T-helper 17 cell (primary cell): ENCODE data around the gene RTN4RL1. TPM values are rescaled to one million over a fixed set of nuclear protein-coding genes. Genes with fewer than 3 reads are reported as not detected.

Source experiments
- ATAC-seq: fragments of 150-1000 bp; cut with Tn5 transposase; 2 replicates; pipeline ENCODE4 v1.10.0; 2021; ENCODE audit warnings: mild to moderate bottlenecking, moderate library complexity
- DNase-seq, 3 donors: peaks; one replicate each; pipeline versions ENCODE4 v3.0.0 to v3.0.0-alpha.2; 2020 to 2021
- H3K9me3 ChIP-seq: one replicate; pipeline ENCODE4 v1.7.0; 2013; ENCODE audit warnings: low read length, mild to moderate bottlenecking; ENCODE audit not compliant: control insufficient read depth, poor library complexity, severe bottlenecking
- H3K27ac Mint-ChIP-seq: one replicate; pipeline ENCODE4 v1.8.0; 2022; ENCODE audit warnings: mild to moderate bottlenecking, moderate library complexity, mixed read lengths
- H3K27me3 Mint-ChIP-seq: one replicate; pipeline ENCODE4 v1.8.0; 2022; ENCODE audit warnings: mixed read lengths
- H3K36me3 Mint-ChIP-seq: one replicate; pipeline ENCODE4 v1.8.0; 2022; ENCODE audit warnings: low read depth, mixed read lengths
- H3K4me1 Mint-ChIP-seq: one replicate; pipeline ENCODE4 v1.8.0; 2022; ENCODE audit warnings: mild to moderate bottlenecking, mixed read lengths
- H3K4me3 Mint-ChIP-seq: one replicate; pipeline ENCODE4 v1.8.0; 2022; ENCODE audit warnings: mild to moderate bottlenecking, moderate library complexity, mixed read lengths
- total RNA-seq, 4 donors: library from RNA in 2 of 4; stranded (reverse) in 2 of 4; gene quantifications; one replicate each; pipeline ENCODE4 v1.2.3 and lab custom pipeline; 2022 to 2026

Gene RTN4RL1
- total RNA-seq, 2 donors from 2014 or later: 0.21 to 0.90 TPM

DNA sequence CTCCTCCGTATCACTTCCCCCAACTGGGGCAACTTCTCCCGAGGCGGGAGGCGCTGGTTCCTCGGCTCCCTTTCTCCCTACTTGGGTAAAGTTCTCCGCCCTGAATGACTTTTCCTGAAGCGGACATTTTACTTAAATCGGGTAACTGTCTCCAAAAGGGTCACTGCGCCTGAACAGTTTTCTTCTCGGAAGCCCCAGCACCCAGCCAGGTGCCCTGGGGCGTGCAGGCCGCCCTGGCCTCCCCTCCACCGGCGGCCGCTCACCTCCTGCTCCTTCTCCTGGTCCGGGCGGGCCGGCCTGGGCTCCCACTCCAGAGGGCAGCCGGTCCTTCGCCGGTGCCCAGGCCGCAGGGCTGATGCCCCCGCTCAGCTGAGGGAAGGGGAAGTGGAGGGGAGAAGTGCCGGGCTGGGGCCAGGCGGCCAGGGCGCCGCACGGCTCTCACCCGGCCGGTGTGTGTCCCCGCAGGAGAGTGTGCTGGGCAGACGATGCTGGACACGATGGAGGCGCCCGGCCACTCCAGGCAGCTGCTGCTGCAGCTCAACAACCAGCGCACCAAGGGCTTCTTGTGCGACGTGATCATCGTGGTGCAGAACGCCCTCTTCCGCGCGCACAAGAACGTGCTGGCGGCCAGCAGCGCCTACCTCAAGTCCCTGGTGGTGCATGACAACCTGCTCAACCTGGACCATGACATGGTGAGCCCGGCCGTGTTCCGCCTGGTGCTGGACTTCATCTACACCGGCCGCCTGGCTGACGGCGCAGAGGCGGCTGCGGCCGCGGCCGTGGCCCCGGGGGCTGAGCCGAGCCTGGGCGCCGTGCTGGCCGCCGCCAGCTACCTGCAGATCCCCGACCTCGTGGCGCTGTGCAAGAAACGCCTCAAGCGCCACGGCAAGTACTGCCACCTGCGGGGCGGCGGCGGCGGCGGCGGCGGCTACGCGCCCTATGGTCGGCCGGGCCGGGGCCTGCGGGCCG is 31.4 kb upstream of the RTN4RL1 start:
- Mint-ChIP-seq H3K27ac (no peak overlapping the region), H3K4me3 (peak overlapping the region; percentile 82), H3K36me3 (peaks cover 7% of the 10 kb centered on the region), H3K27me3 (peaks cover 6% of the 10 kb centered on the region), H3K4me1 (peaks cover 32% of the 10 kb centered on the region)
- DNase-seq (peak in 2 of 3 donors; percentile 33 to 43), ATAC-seq (peak; percentile 35)
- no peaks in the 10 kb centered on the region for H3K9me3 ChIP-seq

DNA sequence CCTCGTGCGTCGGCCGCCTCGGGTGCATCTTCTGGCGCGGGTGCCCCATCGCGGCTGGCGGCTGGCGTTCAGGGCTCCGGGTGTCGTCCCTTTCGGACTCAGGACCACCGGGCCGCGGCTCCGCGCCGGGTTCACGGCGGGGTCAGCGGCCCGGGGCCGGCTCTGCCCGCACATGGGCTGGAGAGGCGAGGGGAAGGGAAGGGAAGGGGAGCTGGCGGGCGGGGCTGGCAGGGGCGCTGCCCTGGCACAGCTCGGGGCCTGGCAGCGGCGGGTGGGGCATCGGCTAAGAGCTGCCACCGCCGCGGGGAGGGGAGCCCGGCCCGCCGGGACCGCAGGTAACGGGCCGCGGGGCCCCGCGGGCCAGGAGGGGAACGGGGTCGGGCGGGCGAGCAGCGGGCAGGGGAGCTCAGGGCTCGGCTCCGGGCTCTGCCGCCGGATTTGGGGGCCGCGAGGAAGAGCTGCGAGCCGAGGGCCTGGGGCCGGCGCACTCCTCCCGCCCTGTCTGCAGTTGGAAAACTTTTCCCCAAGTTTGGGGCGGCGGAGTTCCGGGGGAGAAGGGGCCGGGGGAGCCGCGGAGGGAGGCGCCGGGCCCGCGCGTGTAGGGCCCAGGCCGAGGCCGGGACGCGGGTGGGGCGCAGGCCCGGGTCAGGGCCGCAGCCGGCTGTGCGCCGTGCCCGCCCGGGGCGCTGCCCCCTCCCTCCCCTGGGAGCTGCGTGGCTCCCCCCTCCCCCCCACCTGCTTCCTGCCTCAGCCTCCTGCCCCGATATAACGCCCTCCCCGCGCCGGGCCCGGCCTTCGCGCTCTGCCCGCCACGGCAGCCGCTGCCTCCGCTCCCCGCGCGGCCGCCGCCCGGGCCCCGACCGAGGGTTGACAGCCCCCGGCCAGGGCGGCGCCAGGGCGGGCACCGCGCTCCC is 30.4 kb upstream of the RTN4RL1 start:
- no peak for ATAC-seq
- DNase-seq: no peak
- Mint-ChIP-seq H3K36me3 (peaks cover 5% of the 10 kb centered on the region), H3K27me3 (peaks cover 6% of the 10 kb centered on the region), H3K4me3 (peak overlapping the region; percentile 82), H3K27ac (no peak overlapping the region), H3K4me1 (peaks cover 31% of the 10 kb centered on the region)
- H3K9me3 ChIP-seq: no peaks in the 10 kb centered on the region

DNA sequence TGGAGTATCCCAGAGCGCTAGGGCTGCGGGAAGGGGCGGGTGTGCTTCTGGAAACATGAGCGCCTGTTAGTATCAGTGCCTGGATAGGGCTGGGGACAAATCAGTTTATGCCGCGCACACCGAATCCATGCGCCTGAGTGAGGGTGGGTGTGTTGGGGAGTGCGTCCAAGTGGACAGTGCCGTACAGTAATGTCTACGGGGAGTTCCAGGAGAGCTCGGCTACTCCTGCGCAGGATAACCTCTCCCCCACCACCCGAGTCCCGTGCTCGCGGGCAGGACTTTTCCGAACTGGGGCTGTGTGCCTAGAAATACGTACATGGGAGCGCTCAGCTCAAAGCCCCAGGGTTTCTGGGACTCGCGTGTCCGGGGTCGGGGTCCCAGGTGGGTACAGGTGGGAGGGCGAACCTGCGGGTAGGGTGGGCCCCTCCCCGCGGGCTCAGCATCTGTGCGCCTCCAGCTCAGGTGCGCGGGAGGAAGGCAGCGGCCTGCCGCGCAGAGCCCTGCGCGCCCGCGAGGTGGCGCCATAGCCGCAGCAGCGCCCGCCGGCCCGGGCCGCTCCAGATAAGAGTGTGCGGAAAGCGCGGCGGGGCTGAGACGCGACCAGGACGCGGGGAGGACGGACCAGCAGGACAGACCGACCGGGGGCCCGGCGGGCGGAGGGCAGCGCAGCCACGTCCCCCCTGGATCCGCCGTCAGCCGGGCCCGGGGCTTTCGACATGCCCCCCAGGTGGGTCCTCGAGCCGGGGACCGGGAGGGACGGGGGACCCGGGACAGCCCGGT is 29.6 kb upstream of the RTN4RL1 start, which contains the start of gene HIC1:
Gene HIC1 (plus strand): TSS at position 592 of the 780 bp plus-strand sequence. CDS start 1,588 bp downstream, outside the sequence.
- Mint-ChIP-seq H3K36me3 (peaks cover 2% of the 10 kb centered on the region), H3K4me3 (peak within 1 kb of the TSS; percentile 85), H3K4me1 (peaks cover 27% of the 10 kb centered on the region), H3K27ac (peak within 1 kb of the TSS; percentile 43), H3K27me3 (peaks cover 5% of the 10 kb centered on the region)
- ATAC-seq: peak; percentile 59
- H3K9me3 ChIP-seq: no peaks in the 10 kb centered on the region
- peak; percentile 70 to 79 (median 74) for DNase-seq

DNA sequence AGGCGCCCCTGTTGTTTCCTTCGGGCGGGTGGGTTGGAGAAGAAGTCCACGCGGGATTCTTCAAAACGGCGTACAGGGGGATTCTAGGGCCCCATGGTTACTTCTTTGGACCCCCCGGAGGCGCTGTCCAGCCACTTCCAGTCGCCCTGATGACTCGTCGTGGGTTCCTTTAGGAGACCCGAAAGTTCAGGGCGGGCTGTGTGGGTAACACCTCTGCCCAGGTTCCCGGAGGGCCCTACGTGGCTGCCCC is 29.1 kb upstream of the RTN4RL1 start:
- Mint-ChIP-seq H3K4me3 (peak overlapping the region; percentile 85), H3K27ac (peak overlapping the region; percentile 43), H3K27me3 (no peaks in the 10 kb centered on the region), H3K4me1 (peaks cover 27% of the 10 kb centered on the region), H3K36me3 (no peaks in the 10 kb centered on the region)
- no peaks in the 10 kb centered on the region for H3K9me3 ChIP-seq
- ATAC-seq (no peak), DNase-seq (no peak)

DNA sequence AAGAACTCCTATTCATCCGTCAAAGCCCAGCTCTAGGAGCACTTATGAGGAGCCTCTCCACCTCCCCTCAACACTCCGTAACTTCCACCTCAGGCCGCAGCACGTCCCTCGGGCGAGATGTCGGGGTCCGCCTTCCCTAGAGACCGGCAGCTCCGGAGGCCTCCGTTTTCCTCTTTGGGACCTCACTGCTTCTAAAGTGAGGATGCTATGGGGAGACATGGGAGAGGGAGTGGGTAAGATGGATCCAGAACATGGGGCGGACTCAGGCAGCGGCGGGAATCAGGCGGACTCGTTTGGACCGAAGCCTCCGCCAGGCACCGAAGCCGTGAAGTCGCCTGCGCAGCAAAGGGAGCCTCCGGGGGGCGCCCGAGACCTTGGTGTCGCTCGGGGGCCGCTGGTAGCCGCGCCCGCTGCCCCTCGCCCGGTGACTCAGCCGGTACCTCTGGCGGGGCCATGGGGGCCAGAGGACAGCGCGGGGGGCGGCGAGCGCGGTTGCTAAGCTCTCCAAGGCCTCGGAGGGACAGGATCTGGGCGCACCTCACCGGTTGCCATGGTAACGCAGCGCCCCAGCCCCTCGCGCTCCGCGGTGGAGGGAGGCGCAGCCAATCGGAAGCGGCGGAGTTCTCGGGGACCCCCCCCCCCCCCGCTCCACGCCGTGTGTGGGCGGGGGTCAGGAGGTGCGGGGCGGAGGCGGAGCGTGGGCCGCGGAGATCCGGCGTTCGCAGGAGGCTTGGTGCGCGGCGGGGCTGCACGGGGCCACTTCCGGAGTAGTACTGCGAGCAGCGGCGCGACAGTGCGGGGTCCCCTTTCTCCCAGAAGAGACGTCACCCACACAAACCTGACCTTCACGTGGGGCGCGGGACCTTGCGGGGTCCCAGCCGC is 28.5 kb upstream of the RTN4RL1 start:
- Mint-ChIP-seq H3K27me3 (no peaks in the 10 kb centered on the region), H3K36me3 (no peaks in the 10 kb centered on the region), H3K27ac (peak overlapping the region; percentile 79), H3K4me1 (peaks cover 27% of the 10 kb centered on the region), H3K4me3 (peak overlapping the region; percentile 85)
- DNase-seq (peak; percentile 66 to 75 (median 67)), ATAC-seq (peak; percentile 39)
- H3K9me3 ChIP-seq: no peaks in the 10 kb centered on the region

DNA sequence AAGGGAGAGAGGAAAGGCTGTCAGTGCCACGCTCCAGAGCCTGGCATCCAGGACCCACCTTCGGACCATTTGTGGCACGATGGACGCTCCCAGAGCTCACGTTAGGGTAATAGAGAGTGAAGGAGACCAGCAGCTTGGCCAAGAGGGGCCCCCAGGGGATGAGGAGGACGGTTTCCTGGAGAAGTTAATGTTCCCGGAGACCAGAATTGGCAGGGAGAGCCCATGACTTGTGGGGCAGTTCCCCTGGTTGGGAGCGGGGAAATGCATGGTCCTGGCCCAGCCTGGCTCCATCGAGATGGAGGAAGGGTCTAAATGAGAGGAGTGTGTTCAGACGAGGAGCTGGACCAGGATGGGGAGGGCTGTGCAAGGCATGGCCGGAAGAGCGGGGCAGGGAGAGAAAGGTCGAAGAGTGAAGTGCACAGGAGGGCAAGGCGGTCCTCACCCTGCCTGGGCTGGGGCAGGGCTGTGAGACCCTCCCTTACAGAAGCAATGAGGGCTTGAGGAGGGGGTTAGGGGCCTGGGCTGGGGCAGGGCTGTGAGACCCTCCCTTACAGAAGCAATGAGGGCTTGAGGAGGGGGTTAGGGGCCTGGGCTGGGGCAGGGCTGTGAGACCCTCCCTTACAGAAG is 26.9 kb upstream of the RTN4RL1 start:
- peak overlapping the region; percentile 71 for H3K4me3 Mint-ChIP-seq
- no peak for DNase-seq
- no peaks in the 10 kb centered on the region for H3K36me3 Mint-ChIP-seq
- H3K27ac Mint-ChIP-seq: peak overlapping the region; percentile 57
- ATAC-seq: no peak
- H3K4me1 Mint-ChIP-seq: peaks cover 27% of the 10 kb centered on the region
- H3K27me3 Mint-ChIP-seq: no peaks in the 10 kb centered on the region
- no peaks in the 10 kb centered on the region for H3K9me3 ChIP-seq

DNA sequence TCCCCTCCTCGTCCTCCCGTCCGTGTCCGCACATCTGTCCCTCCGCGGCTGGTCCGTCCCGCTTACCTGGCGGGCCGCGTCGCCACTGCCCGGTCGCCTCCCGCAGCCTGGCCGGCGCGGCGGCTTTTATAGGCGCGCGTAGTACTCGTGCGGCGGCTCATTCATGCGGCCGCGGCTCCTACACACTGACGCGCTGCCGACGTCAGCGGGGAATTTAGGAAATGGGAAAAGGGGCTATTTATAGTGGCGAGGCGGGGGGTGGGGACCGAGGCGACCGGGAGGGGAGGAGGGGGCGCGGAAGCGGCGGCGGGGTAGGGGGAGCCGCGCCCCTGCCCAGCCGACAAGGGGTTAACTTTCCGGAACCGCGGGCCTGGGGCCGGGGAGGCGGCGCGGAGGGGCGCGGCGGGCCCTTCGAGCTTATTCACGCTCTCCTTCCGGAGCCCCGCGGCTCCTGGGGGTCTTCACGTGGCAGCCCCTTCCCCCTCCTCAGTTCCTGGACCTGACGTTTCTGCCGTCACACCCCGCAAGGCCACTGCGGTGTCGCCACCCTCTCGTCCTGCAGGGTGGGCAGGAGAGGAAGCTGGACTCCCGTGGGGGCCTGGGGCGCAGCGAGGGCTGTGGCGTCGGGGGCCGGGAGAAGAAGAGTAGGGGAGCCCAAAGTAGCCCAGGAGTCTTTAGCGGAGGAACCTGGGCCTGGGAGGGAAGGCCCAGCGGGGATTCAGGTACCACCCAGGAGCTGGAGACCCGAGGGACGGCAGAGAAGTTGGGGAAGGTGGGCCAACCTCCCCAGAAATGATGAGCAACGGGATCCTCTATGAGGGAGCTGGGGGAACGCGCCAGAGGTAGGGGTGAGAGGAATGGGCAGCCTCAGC is 26.2 kb upstream of the RTN4RL1 start:
- Mint-ChIP-seq H3K36me3 (no peaks in the 10 kb centered on the region), H3K27ac (peak overlapping the region; percentile 57), H3K27me3 (no peaks in the 10 kb centered on the region), H3K4me1 (peaks cover 25% of the 10 kb centered on the region), H3K4me3 (peak overlapping the region; percentile 76)
- ATAC-seq (no peak), DNase-seq (no peak)
- H3K9me3 ChIP-seq: no peaks in the 10 kb centered on the region

DNA sequence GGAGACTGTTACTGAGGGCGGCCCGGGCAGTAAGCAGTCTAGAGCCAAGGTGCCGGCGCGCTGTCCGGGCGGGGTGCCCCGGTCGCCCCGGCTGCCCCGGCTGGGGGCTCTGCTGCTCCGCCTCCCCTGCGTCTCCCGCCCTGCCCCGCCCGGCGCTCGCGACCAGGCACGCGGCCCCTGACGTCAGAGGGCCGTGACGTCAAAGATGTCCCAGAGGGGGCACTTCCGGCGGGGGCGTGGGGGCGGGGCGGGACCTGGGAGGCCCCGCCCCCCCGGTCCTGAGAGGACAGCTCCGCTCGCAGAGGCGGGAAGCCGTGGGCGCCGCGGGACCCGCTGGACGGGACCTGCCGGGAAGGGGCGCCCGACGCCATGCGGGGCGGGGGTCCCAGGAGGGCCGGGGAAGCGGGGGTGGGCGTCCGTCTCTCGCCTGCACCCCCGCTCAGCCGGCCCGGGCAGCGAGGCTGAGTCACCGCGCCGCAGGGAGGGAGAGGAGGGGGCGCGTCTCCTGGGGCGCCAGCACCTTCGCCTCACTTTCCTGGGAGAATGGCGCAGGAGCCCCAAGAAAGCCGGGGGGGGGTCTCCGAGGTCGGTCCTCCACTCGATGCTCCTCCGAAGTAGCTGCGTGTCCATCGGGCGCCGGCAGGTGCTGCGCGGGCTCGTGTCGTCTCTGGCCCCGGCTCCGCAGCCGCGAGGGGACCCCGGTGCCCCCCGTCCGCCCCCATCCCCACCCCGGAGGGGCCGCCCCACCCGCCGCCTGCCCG is 25.3 kb upstream of the RTN4RL1 start:
- peak; percentile 29 for ATAC-seq
- peak; percentile 62 to 68 (median 67) for DNase-seq
- Mint-ChIP-seq H3K4me1 (peaks cover 25% of the 10 kb centered on the region), H3K4me3 (peak overlapping the region; percentile 76), H3K27ac (no peak overlapping the region), H3K27me3 (no peaks in the 10 kb centered on the region), H3K36me3 (no peaks in the 10 kb centered on the region)
- no peaks in the 10 kb centered on the region for H3K9me3 ChIP-seq

DNA sequence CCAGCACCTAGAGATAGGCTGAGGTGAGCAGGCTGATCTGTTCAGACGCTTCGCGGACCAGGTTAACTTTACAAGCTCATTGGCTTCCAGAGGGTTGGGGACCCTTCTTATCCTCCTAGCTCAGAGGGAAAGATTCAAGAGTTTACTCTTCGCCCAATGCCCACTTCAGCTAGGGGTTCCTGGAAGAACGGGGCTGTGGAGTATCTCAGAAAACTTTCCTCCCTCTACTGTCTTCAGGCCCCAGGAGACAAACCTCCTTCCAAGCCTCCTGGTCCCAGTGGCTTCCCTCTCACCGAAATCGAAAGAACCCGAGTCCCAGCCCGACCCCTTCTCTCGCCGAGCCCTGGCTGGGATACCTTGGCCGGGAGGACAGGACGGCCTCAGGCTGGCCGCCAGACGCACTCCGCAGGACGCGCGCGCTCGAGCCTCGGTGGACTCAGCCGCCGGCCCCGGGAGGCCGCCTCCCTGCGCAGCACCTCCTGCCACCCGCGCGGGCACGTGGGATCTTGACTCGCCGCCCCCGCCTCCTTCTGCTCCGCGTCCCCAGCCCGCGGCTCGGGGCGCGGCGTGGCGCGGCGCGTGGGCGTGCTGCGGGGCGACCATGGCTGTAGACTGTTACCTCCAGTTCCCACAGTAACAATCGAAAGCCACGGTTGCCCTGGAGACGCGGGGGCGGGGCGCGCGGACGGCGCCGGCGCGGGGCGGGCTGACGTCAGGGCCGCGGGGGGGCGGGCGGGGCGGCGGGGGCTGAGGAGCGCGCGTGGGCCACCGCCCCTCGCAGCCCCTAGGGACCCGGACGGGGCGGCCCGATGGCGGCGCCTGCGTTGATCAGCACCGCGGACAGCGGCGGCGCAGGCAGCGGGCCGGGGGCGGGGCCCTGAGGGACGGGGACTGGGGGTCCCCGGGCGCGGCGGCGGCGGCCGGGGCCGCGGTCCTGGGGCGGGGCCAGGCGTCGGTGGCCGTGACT is 24.5 kb upstream of the RTN4RL1 start:
- peak; percentile 86 to 92 (median 91) for DNase-seq
- no peaks in the 10 kb centered on the region for H3K9me3 ChIP-seq
- H3K27ac Mint-ChIP-seq: peak overlapping the region; percentile 49
- no peaks in the 10 kb centered on the region for H3K27me3 Mint-ChIP-seq
- peaks cover 23% of the 10 kb centered on the region for H3K4me1 Mint-ChIP-seq
- ATAC-seq: peak; percentile 71
- no peaks in the 10 kb centered on the region for H3K36me3 Mint-ChIP-seq
- H3K4me3 Mint-ChIP-seq: peak overlapping the region; percentile 73

DNA sequence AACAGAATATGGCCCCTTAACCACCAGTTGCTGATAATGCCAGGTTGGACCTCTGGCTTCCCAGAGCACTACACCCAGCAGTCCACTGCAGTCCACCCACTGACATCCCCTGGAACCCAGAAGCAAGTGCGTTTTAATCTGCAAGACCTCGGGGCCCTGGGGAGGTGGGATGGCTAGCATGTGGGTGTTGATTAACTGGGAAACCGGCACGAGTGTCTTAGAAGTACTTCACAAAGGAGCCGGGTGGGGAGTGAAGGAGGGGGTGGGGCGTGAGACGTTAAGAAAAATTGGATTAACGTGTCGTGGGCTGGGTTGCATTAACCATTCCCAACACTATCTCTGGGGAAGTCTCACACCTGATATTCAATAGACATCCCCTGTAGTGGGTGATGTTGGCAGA is 23.7 kb upstream of the RTN4RL1 start:
- Mint-ChIP-seq H3K4me3 (peak overlapping the region; percentile 73), H3K36me3 (no peaks in the 10 kb centered on the region), H3K27ac (peak overlapping the region; percentile 49), H3K27me3 (no peaks in the 10 kb centered on the region), H3K4me1 (peaks cover 21% of the 10 kb centered on the region)
- H3K9me3 ChIP-seq: no peaks in the 10 kb centered on the region
- DNase-seq (no peak), ATAC-seq (no peak)
